CD4-positive, CD25-positive, alpha-beta regulatory T cell (primary cell): ENCODE data around the gene BYSL. TPM values are rescaled to one million over a fixed set of nuclear protein-coding genes. Genes with fewer than 3 reads are reported as not detected.

ENCODE experiments used
- ATAC-seq, 2 donors: fragments of 150-1000 bp; cut with Tn5 transposase; one replicate each; pipeline ENCODE4 v1.10.0; 2021; ENCODE audit warnings: low read depth in 2 of 2, moderate number of reproducible peaks in 2 of 2, moderate library complexity in 1 of 2
- DNase-seq, 3 donors: peaks; one replicate each; pipeline versions ENCODE4 v3.0.0 to v3.0.0-alpha.2; 2012 to 2022; ENCODE audit warnings: mixed read lengths in 1 of 3
- H3K27ac ChIP-seq: one replicate; pipeline ENCODE4 v1.7.0; 2013; ENCODE audit warnings: mild to moderate bottlenecking, low read length; ENCODE audit not compliant: insufficient read depth, poor library complexity, severe bottlenecking
- H3K27me3 ChIP-seq: one replicate; pipeline ENCODE4 v1.7.0; 2013; ENCODE audit warnings: low read length; ENCODE audit not compliant: control insufficient read depth, insufficient read depth
- H3K36me3 ChIP-seq: one replicate; pipeline ENCODE4 v1.7.0; 2013; ENCODE audit warnings: mild to moderate bottlenecking, low read length, moderate library complexity; ENCODE audit not compliant: control insufficient read depth, insufficient read depth
- H3K4me1 ChIP-seq: 2 replicates; pipeline ENCODE4 v1.7.0; 2013; ENCODE audit warnings: mild to moderate bottlenecking, low read length; ENCODE audit not compliant: insufficient read depth, control insufficient read depth, poor library complexity, severe bottlenecking
- H3K4me3 ChIP-seq: one replicate; pipeline ENCODE4 v1.7.0; 2013; ENCODE audit warnings: low read depth, mild to moderate bottlenecking, low read length, moderate library complexity
- H3K9me3 ChIP-seq, 2 experiments: 1 replicate in 1 of 2; 2 replicates in 1 of 2; pipeline ENCODE4 v1.7.0; 2013; ENCODE audit warnings: low read length in 2 of 2, mild to moderate bottlenecking in 1 of 2, moderate library complexity in 1 of 2; ENCODE audit not compliant: control insufficient read depth in 2 of 2
- H3K27ac Mint-ChIP-seq, 3 donors: one replicate each; pipeline ENCODE4 v1.8.0; 2020 to 2022; ENCODE audit warnings: mild to moderate bottlenecking in 3 of 3, mixed read lengths in 3 of 3, moderate library complexity in 2 of 3
- H3K27me3 Mint-ChIP-seq: one replicate; pipeline ENCODE4 v1.8.0; 2022; ENCODE audit warnings: mild to moderate bottlenecking, mixed read lengths
- H3K36me3 Mint-ChIP-seq: one replicate; pipeline ENCODE4 v1.8.0; 2020; ENCODE audit warnings: mixed read lengths
- H3K4me1 Mint-ChIP-seq, 4 donors: one replicate each; pipeline ENCODE4 v1.8.0; 2020 to 2022; ENCODE audit warnings: mixed read lengths in 4 of 4, mild to moderate bottlenecking in 1 of 4
- H3K4me3 Mint-ChIP-seq, 4 donors: one replicate each; pipeline ENCODE4 v1.8.0; 2020 to 2022; ENCODE audit warnings: mild to moderate bottlenecking in 4 of 4, mixed read lengths in 4 of 4, moderate library complexity in 3 of 4
- H3K9me3 Mint-ChIP-seq, 7 donors: one replicate each; pipeline ENCODE4 v1.8.0; 2020 to 2022; ENCODE audit warnings: mixed read lengths in 7 of 7, mild to moderate bottlenecking in 3 of 7, moderate library complexity in 2 of 7
- polyA plus RNA-seq, 4 donors: library from polyadenylated mRNA; unstranded; fragments of 300-500 nt; fragmentation: Illumina TruSeq; gene quantifications; one replicate each; pipeline ENCODE4 v1.2.3, GENCODE V29; 2021
- total RNA-seq: library from RNA; stranded (reverse); gene quantifications from one replicate; pipeline ENCODE4 v1.2.3, GENCODE V29; 2022

The BYSL gene
- total and polyA plus RNA-seq, 5 donors from 2014 or later: 1.8 to 7.6 (median 5.8) TPM

DNA sequence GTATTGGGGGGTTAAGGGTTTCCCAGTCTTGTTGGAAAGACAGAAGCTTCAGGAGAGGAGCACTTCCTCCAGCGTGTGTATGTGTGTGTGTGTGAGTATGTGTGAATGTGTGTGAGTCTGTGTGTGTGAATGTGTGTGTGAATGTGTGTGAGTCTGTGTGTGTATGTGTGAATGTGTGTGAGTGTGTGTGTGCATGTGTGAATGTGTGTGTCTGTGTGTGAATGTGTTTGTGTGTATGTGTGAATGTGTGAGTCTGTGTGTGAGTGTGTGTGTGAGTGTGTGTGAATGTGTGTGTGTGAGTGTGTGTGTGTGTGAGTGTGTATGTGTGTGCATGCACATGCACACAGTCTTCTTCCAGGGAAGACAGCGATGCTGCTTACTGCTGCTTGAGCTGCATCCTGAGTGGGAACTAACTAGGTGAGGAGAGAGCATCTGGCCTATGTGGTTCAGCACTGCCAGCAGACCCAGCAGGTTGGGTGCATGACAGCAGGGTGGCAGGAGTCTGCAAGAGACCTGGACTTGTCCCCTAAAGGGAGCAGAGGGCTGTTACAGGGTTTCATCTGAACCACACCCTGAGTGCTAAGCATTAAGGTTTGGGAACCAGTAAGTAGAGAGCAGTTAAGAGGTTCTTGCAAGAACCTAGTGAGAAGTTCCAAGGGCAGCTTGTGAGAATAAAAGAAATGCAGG lies 43.0 kb downstream of the BYSL start:
- no peak overlapping the region for H3K4me3 ChIP-seq
- H3K9me3 Mint-ChIP-seq: peaks cover 0 to 3% (median 0%) of the 10 kb centered on the region in 7 donors
- peaks cover 19% of the 10 kb centered on the region for H3K4me1 ChIP-seq
- peaks cover 33% of the 10 kb centered on the region for H3K36me3 Mint-ChIP-seq
- H3K36me3 ChIP-seq: peaks cover 31% of the 10 kb centered on the region
- ATAC-seq (no peak), DNase-seq (peak in 1 of 3 donors; percentile 14)
- no peaks in the 10 kb centered on the region for H3K27me3 ChIP-seq
- H3K9me3 ChIP-seq: no peaks in the 10 kb centered on the region
- no peak overlapping the region for H3K27ac ChIP-seq
- peaks cover 23 to 90% (median 43%) of the 10 kb centered on the region in 4 donors for H3K4me1 Mint-ChIP-seq
- H3K27me3 Mint-ChIP-seq: no peaks in the 10 kb centered on the region
- peak overlapping the region; percentile 9 to 59 (median 9) for H3K27ac Mint-ChIP-seq
- H3K4me3 Mint-ChIP-seq: peak overlapping the region in 3 of 4 donors; percentile 21 to 74 (median 49)

DNA sequence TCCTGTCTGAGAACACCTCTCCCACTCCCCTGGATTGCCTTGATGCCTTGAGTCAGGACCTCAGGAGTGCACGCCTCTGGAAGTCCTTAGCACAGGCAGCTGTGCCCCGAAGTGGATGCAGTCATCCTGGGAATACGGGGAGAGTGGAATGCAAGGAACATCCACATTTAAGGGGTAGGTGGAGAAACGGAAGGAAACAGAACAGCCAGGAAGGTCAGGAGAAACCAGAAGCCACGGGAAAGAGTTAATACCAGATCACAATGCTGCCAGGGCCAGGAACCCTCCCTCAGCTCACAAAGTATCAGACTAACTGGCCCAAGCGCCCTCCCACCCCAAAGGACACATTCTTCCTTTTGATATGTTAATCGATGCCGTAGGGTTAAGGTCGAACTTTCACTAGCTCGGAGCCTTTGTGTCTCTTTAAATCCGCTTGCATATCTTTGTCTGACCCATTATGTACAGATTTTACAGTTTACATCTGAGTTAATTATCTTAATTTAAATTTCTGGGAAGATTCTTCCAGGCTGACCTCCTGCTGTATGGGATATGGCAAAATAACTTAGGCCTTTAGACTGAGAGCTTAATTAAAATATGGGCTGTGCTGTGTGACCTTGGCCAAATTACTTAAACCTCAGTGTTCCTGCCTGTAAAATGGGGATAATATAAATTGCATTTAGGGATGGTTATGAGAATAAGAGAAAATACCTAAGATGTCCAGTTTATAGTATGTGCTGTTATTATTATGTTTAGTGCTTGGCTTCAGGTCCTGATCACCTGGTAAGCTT lies 44.3 kb downstream of the BYSL start:
- Mint-ChIP-seq H3K4me1 (peaks cover 23 to 87% (median 41%) of the 10 kb centered on the region in 4 donors), H3K4me3 (peak overlapping the region in 1 of 4 donors; percentile 19), H3K36me3 (peaks cover 37% of the 10 kb centered on the region), H3K27me3 (no peaks in the 10 kb centered on the region), H3K27ac (peak overlapping the region in 1 of 3 donors; percentile 97), H3K9me3 (peaks cover 0 to 3% (median 0%) of the 10 kb centered on the region in 7 donors)
- peaks cover 23% of the 10 kb centered on the region for H3K4me1 ChIP-seq
- H3K9me3 ChIP-seq: no peaks in the 10 kb centered on the region
- H3K36me3 ChIP-seq: peaks cover 30% of the 10 kb centered on the region
- DNase-seq (no peak), ATAC-seq (no peak)
- no peak overlapping the region for H3K4me3 ChIP-seq
- peak overlapping the region; percentile 26 for H3K27ac ChIP-seq
- H3K27me3 ChIP-seq: no peaks in the 10 kb centered on the region

DNA sequence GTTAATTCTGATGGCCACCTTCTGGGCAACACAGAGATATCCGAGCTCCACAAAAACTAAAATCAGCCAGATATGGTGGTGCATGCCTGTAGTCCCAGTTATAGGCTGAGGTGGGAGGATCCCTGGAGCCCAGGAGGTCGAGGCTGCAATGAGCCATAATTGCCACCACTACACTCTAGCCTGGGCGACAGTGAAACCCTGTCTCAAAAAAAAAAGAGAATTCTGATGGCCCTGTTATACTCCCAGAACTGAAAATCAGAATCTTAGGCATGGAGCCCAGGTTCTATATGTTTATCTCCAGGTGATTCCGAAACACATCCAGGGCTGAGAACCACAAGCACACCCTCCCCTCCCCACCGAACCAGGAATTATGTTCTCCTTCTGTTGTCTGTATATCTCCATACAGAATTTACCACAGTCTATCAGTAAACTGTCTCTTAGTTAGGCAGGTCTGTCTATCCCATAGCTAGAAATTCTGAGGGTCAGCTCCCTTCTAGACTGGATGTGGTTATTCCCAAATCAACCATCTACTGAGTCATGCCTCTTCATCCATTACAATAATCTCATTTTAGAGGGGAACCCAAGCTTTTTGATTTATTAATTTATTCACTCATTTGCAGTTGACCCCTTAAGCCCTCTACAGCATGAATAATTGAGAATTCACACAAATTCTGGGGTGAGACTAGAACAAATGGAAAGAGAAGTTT lies 45.1 kb downstream of the BYSL start:
- H3K4me3 ChIP-seq: no peak overlapping the region
- ATAC-seq: no peak
- Mint-ChIP-seq H3K9me3 (peaks cover 0 to 3% (median 0%) of the 10 kb centered on the region in 7 donors), H3K36me3 (peaks cover 38% of the 10 kb centered on the region), H3K27me3 (no peaks in the 10 kb centered on the region), H3K4me1 (peaks cover 23 to 87% (median 42%) of the 10 kb centered on the region in 4 donors), H3K27ac (no peak overlapping the region), H3K4me3 (no peak overlapping the region)
- peak overlapping the region; percentile 26 for H3K27ac ChIP-seq
- no peaks in the 10 kb centered on the region for H3K9me3 ChIP-seq
- no peaks in the 10 kb centered on the region for H3K27me3 ChIP-seq
- peaks cover 25% of the 10 kb centered on the region for H3K4me1 ChIP-seq
- DNase-seq: no peak
- H3K36me3 ChIP-seq: peaks cover 30% of the 10 kb centered on the region

DNA sequence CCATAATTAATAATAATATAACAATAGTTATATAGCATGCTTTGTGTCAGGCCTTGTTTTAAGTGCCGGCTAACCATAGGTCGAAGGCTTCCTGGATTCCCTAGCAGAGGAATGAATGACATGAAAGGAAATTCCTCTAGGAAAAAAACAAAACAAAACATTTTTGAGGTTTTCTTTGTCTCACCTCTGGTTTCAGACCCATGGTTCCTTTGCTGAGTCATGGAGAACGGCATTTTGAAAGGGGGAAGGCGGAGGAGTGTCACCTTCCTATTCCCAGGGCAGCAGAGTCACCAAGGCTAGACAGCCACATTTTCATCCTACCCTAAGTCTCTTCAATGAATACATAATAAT lies 45.6 kb downstream of the BYSL start:
- H3K36me3 Mint-ChIP-seq: peaks cover 34% of the 10 kb centered on the region

DNA sequence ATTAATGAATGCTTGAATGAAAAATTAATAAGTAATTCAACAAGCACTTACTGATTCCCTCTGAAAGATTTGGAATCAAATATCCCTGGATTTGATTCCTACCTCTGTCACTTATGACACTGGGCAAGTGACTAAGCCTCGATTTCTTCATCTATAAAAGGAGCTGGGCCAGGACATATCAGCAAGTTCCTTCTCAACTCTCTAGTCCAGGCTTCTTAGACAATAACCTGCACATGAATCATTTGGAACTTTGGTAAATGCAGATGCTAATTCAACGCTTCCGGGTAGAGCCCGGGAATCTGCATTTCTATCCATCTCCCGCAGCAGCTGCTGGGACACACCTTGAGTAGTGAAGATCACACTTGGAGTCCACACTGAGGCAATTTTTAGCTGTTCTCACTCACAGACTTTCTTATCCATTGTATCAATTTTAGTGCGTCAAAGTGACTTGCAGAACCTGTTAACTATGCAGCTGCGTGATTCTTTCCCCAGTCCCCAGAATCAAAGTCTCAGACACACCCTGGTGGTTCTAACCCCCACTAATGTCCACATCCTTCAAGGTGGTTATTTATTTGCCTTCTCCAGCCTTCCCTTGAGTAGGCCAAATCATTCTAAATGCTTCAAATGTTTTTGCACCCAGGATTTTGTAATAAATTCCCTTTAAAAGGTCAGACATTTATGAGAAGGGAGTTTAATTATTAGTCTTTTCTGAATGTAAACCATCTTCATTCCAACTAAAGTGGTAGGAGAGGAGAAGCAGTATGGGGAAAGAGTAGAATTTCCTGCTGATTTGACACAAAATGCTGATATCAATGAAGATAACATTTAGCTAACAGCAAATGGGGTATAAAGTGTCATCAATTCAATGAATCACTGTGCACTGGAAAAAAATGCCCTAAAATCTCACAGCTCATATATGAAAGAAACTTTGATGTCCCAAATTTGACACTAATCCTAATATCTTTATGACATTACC lies 46.3 kb downstream of the BYSL start:
- DNase-seq: no peak
- H3K4me1 ChIP-seq: peaks cover 25% of the 10 kb centered on the region
- no peak for ATAC-seq

More for the DNA sequence above, 45.6 kb downstream of the BYSL start:
- peaks cover 26% of the 10 kb centered on the region for H3K36me3 ChIP-seq
- peaks cover 18 to 81% (median 37%) of the 10 kb centered on the region in 4 donors for H3K4me1 Mint-ChIP-seq
- no peaks in the 10 kb centered on the region for H3K9me3 ChIP-seq
- H3K27ac Mint-ChIP-seq: peak overlapping the region in 1 of 3 donors; percentile 6
- no peak overlapping the region for H3K4me3 Mint-ChIP-seq
- H3K4me1 ChIP-seq: peaks cover 25% of the 10 kb centered on the region
- H3K27me3 ChIP-seq: no peaks in the 10 kb centered on the region
- no peaks in the 10 kb centered on the region for H3K27me3 Mint-ChIP-seq
- no peak overlapping the region for H3K27ac ChIP-seq
- peaks cover 0 to 3% (median 0%) of the 10 kb centered on the region in 7 donors for H3K9me3 Mint-ChIP-seq
- no peak overlapping the region for H3K4me3 ChIP-seq
- ATAC-seq (no peak), DNase-seq (no peak)

DNA sequence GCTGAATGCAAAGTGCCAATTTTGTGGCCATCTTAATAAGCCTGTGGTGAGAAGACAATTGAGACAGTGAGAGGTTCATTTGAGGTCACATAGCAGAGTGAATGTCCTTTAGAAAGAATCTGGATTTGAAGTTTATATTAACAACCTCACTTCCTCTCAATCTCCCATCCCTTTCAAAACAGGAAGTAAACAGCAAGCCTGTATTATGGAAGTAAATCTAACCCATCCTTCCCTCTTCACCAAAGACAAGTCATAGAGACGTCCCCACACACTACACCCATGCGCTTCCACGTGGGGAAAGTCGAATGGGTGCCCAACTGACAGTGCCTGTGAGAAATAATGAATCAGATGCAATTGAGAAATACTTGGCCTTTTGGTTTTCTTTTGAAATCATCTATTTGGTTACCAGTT lies 49.1 kb downstream of the BYSL start:
- H3K9me3 ChIP-seq: no peaks in the 10 kb centered on the region
- Mint-ChIP-seq H3K27ac (peak overlapping the region; percentile 44 to 87 (median 85)), H3K4me3 (peak overlapping the region in 3 of 4 donors; percentile 30 to 72 (median 56)), H3K4me1 (peaks cover 13 to 82% (median 37%) of the 10 kb centered on the region in 4 donors), H3K27me3 (no peaks in the 10 kb centered on the region), H3K36me3 (peaks cover 20% of the 10 kb centered on the region), H3K9me3 (no peaks in the 10 kb centered on the region)
- H3K4me3 ChIP-seq: no peak overlapping the region
- no peaks in the 10 kb centered on the region for H3K27me3 ChIP-seq
- H3K4me1 ChIP-seq: peaks cover 25% of the 10 kb centered on the region
- H3K36me3 ChIP-seq: peaks cover 20% of the 10 kb centered on the region
- H3K27ac ChIP-seq: no peak overlapping the region
- no peak for DNase-seq
- ATAC-seq: peak; percentile 34 to 39

More for the DNA sequence above, 46.3 kb downstream of the BYSL start:
- H3K27me3 Mint-ChIP-seq: no peaks in the 10 kb centered on the region
- H3K36me3 Mint-ChIP-seq: peaks cover 38% of the 10 kb centered on the region
- Histone ChIP-seq H3K9me3 (no peaks in the 10 kb centered on the region), H3K4me3 (no peak overlapping the region), H3K27ac (peak overlapping the region; percentile 14), H3K27me3 (no peaks in the 10 kb centered on the region), H3K36me3 (peaks cover 26% of the 10 kb centered on the region)
- peaks cover 18 to 81% (median 40%) of the 10 kb centered on the region in 4 donors for H3K4me1 Mint-ChIP-seq
- H3K27ac Mint-ChIP-seq: peak overlapping the region; percentile 11 to 75 (median 34)
- peaks cover 0 to 3% (median 0%) of the 10 kb centered on the region in 7 donors for H3K9me3 Mint-ChIP-seq
- H3K4me3 Mint-ChIP-seq: no peak overlapping the region
